ENCODE data around the gene SLC25A29. TPM values are rescaled to one million over a fixed set of nuclear protein-coding genes. Genes with fewer than 3 reads are reported as not detected.
A peak's percentile ranks its signal among the peaks of the same experiment; 100 is the strongest.
"Not testable (repeated sequence)": the region's sequence is repeated elsewhere in the genome, so short reads cannot be mapped to it uniquely, and the experiment has no call there.

SLC25A29 gene
- 78.0 TPM for polyA plus RNA-seq (ENCODE audit: insufficient read length)
- long read RNA-seq, donor 1, full-length matches to known transcripts = 32 of 32 reads
- long read RNA-seq, donor 1, partial matches to known transcripts = 0 of 32 reads
- long read RNA-seq, donor 1, other reads (novel, unspliced or antisense) = 0 of 32 reads
- long read RNA-seq, donor 2, full-length matches to known transcripts = 35 of 35 reads
- long read RNA-seq, donor 2, partial matches to known transcripts = 0 of 35 reads
- long read RNA-seq, donor 2, other reads (novel, unspliced or antisense) = 0 of 35 reads
- long read RNA-seq, donor 3, full-length matches to known transcripts = 24 of 24 reads
- long read RNA-seq, donor 3, partial matches to known transcripts = 0 of 24 reads
- long read RNA-seq, donor 3, other reads (novel, unspliced or antisense) = 0 of 24 reads
- long read RNA-seq, donor 4, partial matches to known transcripts = 0 of 1 reads
- long read RNA-seq, donor 4, other reads (novel, unspliced or antisense) = 0 of 1 reads
- long read RNA-seq, donor 5, full-length matches to known transcripts = 34 of 76 reads
- long read RNA-seq, donor 5, partial matches to known transcripts = 42 of 76 reads
- long read RNA-seq, donor 5, other reads (novel, unspliced or antisense) = 0 of 76 reads
- long read RNA-seq, donor 6, full-length matches to known transcripts = 23 of 23 reads
- long read RNA-seq, donor 6, partial matches to known transcripts = 0 of 23 reads
- long read RNA-seq, donor 6, other reads (novel, unspliced or antisense) = 0 of 23 reads
- long read RNA-seq, donor 7, full-length matches to known transcripts = 46 of 51 reads
- long read RNA-seq, donor 7, partial matches to known transcripts = 5 of 51 reads
- long read RNA-seq, donor 7, other reads (novel, unspliced or antisense) = 0 of 51 reads
- long read RNA-seq, donor 8, full-length matches to known transcripts = 11 of 11 reads
- long read RNA-seq, donor 8, partial matches to known transcripts = 0 of 11 reads
- long read RNA-seq, donor 8, other reads (novel, unspliced or antisense) = 0 of 11 reads

GRCh38 chr14:100306101-100306997 lies at the start of gene SLC25A29:
SLC25A29 (minus strand) TSS chr14:100306444; CDS start chr14:100306232, 212 bp downstream.
- peak; percentile 90 for DNase-seq

GRCh38 chr14:100350986-100351385 lies 44.7 kb upstream of the SLC25A29 start:
- no peak for DNase-seq

GRCh38 chr14:100350276-100350926 lies 44.2 kb upstream of the SLC25A29 start:
- DNase-seq = no peak

GRCh38 chr14:100348784-100349685 lies 42.8 kb upstream of the SLC25A29 start:
- no peak for DNase-seq

GRCh38 chr14:100348253-100348729 lies 42.0 kb upstream of the SLC25A29 start:
- DNase-seq = no peak

GRCh38 chr14:100346306-100347091 lies 40.3 kb upstream of the SLC25A29 start:
- DNase-seq = no peak

- no peak for DNase-seq
Observed at GRCh38 chr14:100345711-100346110, 39.5 kb upstream of the SLC25A29 start.

- DNase-seq = not testable (repeated sequence)
Observed at GRCh38 chr14:100344657-100345056, 38.4 kb upstream of the SLC25A29 start.

GRCh38 chr14:100342826-100343225 lies 36.6 kb upstream of the SLC25A29 start:
- not testable (repeated sequence) for DNase-seq

GRCh38 chr14:100342195-100342594 lies 36.0 kb upstream of the SLC25A29 start:
- no peak for DNase-seq

GRCh38 chr14:100341301-100342031 lies 35.2 kb upstream of the SLC25A29 start:
- DNase-seq = no peak

GRCh38 chr14:100340423-100340813 lies 34.2 kb upstream of the SLC25A29 start:
- DNase-seq = no peak

- no peak for DNase-seq
Observed at GRCh38 chr14:100339766-100340422, 33.6 kb upstream of the SLC25A29 start.

GRCh38 chr14:100336618-100337530 lies 30.6 kb upstream of the SLC25A29 start:
- no peak for DNase-seq

- no peak for DNase-seq
Observed at GRCh38 chr14:100334904-100335303, 28.7 kb upstream of the SLC25A29 start.

GRCh38 chr14:100333827-100334226 lies 27.6 kb upstream of the SLC25A29 start:
- no peak for DNase-seq

GRCh38 chr14:100333311-100333710 lies 27.1 kb upstream of the SLC25A29 start:
- no peak for DNase-seq

Data from left kidney (tissue), 8 donors.